Cortex of kidney (tissue), 1 donor: ENCODE results near the gene FOXB1.

Source experiments
- DNase-seq: peaks from one replicate; lab custom pipeline; 2025; lab: John Stamatoyannopoulos, UW

Gene FOXB1

DNA sequence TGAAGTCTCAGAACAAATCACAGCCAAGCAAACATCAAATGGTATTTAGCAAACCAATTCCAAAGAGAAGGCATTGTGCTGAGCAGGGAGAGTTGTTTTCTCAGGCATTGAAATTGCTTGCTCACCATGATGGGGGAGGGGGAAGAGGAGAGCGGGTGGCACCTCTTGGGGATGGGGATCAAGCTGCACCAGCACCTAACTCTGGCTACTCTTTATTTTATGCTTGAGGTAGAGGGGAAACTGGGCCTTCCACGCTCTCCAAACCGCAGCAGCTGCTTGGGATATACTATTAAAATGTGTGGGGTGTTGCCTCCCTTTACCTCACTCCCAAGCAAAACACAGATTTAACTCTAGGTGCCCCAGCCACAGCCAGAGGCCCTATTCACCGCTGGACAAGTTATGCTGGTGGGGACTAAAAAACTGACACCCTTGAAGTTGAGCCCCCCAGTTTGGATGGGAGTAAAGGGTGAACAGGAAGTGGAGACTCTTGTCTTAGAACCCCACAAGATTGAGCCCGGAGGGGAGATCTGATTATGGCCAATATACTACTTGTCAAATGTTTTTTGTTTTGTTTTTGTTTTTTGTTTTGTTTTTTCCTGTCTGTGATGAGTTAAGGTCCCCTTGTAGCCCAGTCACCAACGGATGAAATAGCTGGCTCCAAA, 5.0 kb upstream of the FOXB1 start:
- DNase-seq = no peak

DNA sequence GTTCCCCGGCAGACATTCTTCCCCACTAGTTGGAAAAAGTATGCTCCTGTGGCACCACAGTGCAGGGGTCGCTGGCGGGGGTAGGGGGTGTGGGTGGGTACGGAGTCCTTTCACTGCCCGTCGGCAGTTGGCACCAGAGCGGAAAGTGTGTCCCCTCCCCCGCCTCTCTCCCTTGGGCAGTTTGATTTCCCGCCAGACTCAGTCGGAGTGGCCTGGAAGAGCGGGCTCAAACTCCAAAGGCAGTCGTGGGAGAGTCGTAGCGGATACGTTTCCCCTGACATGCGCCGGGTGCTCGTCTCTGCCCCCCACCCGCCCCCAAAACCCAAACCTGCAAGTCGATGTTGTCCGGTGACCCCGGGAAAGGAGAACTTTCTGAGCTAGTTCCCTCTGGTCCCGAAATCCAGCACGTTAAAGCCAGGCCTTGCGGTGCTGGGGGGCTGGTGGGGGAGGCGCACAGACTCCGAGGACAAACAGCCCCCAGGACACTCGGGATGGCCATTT, 4.4 kb upstream of the FOXB1 start:
- DNase-seq = no peak

GRCh38 chr15:60000113-60000823, 3.8 kb upstream of the FOXB1 start:
- no peak for DNase-seq

- no peak for DNase-seq
Measured at GRCh38 chr15:60000824-60001609, 3.1 kb upstream of the FOXB1 start.

DNA sequence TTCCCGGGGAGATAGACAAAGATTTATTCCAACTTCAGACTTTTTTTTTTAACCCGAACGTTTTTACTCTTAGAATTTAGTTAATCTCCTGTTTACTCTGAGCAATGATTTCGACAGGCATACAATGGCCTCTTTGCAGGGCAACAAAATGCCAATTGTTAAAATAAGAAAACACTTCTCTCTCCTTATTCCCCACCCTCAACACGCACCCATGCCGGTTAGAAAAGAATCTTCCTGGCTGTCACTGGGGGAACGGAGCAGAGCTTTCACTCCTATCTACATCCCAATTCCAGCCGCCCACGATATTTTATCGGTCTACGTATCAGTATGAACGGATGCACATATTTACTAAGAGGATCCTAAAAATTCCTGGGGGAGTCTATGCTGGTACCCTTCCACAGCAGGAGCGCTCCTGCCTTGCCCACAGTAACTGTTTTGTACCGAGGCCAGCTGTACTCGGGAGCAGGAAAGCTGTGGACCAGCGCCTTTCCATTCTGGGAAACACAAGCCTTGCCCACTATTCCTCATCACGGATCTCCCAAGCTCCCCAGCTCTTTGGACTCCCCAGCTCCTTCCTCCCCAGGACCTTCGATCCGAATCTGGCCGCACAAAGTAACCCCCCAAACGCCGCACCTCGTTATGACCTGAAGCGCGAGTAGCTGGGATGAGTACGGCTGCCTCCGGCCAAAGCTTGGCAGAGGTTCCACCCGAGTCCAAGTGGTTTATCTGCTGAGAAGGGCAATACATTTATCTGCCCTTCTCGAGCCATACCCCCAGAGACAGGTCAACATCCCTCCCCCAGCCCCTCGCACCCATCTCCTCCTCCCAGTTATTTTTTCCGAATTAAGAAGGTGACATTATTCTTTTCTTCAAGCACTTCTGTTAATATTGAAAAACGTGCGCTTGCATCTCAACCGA, 2.2 kb upstream of the FOXB1 start:
- no peak for DNase-seq

DNA sequence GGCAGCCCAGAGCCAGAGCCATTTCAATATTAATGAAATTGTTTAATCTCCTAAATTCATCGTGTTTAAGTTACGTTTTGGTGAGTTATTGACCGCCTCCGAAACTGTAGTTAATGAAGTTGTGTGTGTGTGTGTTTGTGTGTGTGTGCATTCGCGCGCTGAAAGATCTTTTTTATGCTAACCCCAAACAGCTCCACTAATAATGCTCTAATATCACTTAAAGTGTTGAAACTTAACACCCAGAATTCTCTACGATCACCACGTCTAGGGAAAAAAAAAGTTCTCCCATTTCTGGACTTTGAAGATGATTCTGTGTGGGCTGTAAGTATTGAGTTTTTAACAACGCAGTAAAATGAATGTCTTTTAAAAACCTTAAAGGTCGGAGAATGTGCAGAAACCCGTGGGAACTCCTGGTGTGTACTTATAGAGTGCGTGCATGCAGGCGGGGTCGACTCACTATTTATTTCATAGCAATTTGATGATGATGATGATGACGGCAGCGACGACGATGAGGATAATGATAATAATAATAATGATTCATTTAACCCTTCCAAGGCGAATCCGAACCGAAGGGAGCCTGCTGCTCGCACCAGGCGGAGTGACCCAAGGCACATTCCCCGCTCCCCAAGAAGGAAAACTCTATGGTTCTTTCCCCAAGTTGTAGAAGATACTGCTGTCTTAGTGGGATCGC, 1.4 kb upstream of the FOXB1 start:
- DNase-seq = no peak

DNA sequence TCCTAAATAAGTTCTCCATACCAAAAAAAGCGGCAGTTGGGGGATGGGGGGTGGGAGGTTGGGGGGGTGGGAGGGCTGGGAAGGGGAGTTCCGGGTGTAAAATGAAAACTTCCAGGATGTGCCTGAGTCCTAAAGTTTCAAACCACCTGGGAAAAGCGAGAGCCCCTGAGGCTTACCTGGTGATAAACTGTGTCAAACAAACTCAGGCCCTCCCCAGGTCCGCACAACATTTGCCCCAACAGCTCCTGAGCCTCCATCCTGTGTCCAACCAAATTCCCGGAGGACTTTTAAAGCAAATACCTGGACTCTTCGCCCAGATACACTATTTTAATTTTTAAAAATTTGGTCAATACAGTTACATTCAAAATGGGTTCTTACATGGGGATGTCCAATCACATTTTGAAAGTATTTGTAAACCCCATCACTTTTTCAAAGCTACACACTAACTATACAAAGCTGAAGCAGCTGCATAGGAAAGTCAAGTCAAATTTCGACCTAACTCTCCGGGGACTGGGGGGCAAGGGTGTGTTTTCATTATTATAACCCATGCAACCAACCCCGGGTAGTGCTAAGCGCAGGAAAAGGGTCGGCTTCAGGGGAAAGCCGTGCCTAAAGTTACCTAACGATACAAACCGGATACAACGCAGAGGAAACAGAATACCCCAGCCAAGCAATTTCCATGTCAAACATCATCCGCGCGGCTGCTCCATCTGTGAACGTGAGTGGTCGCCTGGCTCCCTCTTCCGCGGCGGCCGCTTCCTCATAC, 685 bp upstream of the FOXB1 start:
- DNase-seq = no peak

GRCh38 chr15:60004846-60005351, 788 bp downstream of the FOXB1 start:
- no peak for DNase-seq

DNA sequence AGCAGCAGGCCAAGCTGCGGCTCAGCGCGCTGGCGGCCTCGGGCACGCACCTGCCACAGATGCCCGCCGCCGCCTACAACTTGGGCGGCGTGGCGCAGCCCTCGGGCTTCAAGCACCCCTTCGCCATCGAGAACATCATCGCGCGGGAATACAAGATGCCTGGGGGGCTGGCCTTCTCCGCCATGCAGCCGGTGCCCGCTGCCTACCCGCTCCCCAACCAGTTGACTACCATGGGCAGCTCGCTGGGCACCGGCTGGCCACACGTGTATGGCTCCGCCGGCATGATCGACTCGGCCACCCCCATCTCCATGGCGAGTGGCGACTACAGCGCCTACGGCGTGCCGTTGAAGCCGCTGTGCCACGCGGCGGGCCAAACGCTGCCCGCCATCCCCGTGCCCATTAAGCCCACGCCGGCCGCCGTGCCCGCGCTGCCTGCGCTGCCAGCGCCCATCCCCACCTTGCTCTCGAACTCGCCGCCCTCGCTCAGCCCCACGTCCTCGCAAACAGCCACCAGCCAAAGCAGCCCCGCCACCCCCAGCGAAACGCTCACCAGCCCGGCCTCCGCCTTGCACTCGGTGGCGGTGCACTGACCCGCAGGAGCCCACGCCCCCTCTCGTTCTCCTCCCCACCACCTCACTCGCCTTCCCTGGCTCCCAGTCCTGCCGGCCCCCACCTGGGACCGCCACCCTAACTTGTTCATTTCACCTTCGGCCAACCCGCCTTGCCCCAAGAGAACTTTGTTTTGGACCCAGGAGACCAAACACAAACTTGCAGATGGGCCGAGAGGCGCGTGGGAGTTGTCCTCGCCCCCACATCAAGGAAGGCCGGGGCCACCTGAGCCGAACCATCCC, 1.5 kb downstream of the FOXB1 start:
- no peak for DNase-seq

GRCh38 chr15:60006203-60006862, 2.2 kb downstream of the FOXB1 start:
- DNase-seq = no peak

DNA sequence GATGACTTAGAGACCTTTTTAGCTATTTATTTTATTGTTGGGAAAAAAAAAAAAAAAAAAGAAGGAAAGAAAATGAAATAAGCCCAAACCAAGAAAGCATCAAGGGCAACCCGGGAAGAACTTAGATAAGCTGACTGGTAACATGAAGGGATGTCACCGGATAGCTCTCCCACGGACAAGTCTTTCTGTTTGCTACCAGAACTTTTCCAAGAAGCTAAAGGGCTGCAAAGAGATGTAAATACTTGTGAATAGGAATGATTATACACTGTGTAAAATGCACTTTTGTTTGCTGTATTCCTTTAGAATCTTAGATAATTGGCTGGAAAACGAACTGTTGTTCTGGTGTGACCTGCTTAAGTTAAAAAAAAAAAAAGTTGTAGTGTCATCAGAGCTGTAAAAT, 2.8 kb downstream of the FOXB1 start:
- no peak for DNase-seq

- no peak for DNase-seq
Measured at GRCh38 chr15:60009124-60009960, 5.2 kb downstream of the FOXB1 start.

DNA sequence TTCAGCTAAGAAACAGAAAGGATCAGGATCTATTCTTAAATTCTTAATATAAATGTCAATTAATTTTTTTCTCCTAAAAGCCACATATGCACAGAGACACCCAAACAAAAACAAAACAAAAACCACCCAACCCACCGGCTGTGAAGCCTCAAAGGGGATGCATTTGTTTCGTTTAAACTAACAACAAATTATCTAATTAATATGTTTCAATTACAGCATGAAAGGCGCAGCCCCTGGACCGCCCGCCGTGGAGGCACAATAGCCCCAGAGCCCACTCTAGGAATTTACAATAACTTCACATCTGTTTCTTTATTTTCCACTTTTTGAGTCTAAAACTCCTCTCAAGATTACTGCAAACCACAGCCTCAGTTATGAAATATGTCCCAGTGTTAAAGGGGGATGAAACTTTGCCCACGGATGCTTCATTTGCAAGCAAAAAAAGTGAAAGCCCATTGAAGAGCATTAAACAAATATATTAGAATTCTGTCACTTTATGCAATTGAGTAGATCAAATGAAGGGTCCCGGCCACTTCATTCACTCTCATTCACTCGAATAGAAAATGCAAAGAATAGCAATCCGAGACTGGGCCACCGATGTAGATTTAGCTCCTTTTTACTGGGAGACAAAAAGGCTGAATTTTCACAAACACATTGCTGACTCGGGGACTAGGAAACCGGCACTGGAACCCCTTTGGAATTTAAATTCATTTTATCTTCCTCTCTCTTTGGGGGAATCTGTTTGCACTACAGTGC, 6.0 kb downstream of the FOXB1 start:
- DNase-seq = no peak

- no peak for DNase-seq
Measured at GRCh38 chr15:60010858-60011257, 6.7 kb downstream of the FOXB1 start.

GRCh38 chr15:60012695-60013094, 8.6 kb downstream of the FOXB1 start:
- DNase-seq = no peak

- DNase-seq = no peak
Measured at GRCh38 chr15:60017538-60018520, 13.7 kb downstream of the FOXB1 start.
